HG02571 (cell line): Measurements from ENCODE around the gene GNAL.

ENCODE experiments used
- ATAC-seq: cut with Tn5 transposase; IDR thresholded peaks from one replicate; pipeline ENCODE4 v1.9.1; 2021; ENCODE audit warnings: mild to moderate bottlenecking, moderate library complexity; ENCODE audit not compliant: unreplicated experiment

Gene GNAL

GRCh38 chr18:11865071-11865470 is 176.0 kb downstream of the GNAL start:
- no peak for ATAC-seq

- ATAC-seq: no peak
These were observed 177.3 kb downstream of the GNAL start for GRCh38 chr18:11866329-11866728.

- no peak for ATAC-seq
These were observed 177.7 kb downstream of the GNAL start for GRCh38 chr18:11866764-11867163.

GRCh38 chr18:11868230-11868629 is 179.2 kb downstream of the GNAL start:
- no peak for ATAC-seq

- ATAC-seq: no peak
These were observed 182.4 kb downstream of the GNAL start for GRCh38 chr18:11871501-11871900.

- ATAC-seq: no peak
These were observed 183.5 kb downstream of the GNAL start for GRCh38 chr18:11872479-11873136.

- ATAC-seq: no peak
These were observed 184.7 kb downstream of the GNAL start for GRCh38 chr18:11873670-11874340.

- no peak for ATAC-seq
These were observed 185.6 kb downstream of the GNAL start for GRCh38 chr18:11874676-11875075.

GRCh38 chr18:11877497-11878135 is 188.6 kb downstream of the GNAL start:
- no peak for ATAC-seq

GRCh38 chr18:11880586-11881304 is 191.7 kb downstream of the GNAL start:
- no peak for ATAC-seq

- no peak for ATAC-seq
These were observed 193.6 kb downstream of the GNAL start for GRCh38 chr18:11882636-11883035.

GRCh38 chr18:11883153-11883552 is 194.1 kb downstream of the GNAL start:
- no peak for ATAC-seq

GRCh38 chr18:11884396-11885030 is 195.4 kb downstream of the GNAL start:
- ATAC-seq: no peak

GRCh38 chr18:11885278-11885947 is 196.3 kb downstream of the GNAL start:
- ATAC-seq: no peak

- ATAC-seq: no peak
These were observed 197.6 kb downstream of the GNAL start for GRCh38 chr18:11886577-11887110.

- no peak for ATAC-seq
These were observed 198.5 kb downstream of the GNAL start for GRCh38 chr18:11887328-11888128.

- ATAC-seq: no peak
These were observed 199.7 kb downstream of the GNAL start for GRCh38 chr18:11888726-11889125.

- no peak for ATAC-seq
These were observed 200.2 kb downstream of the GNAL start for GRCh38 chr18:11889284-11889683.

- ATAC-seq: no peak
These were observed 202.7 kb downstream of the GNAL start for GRCh38 chr18:11891737-11892136.
